ENCODE data around the gene SYNM.

SYNM gene

GRCh38 chr15:99073008-99073717 lies 31.7 kb upstream of the SYNM start:
- peak; percentile 22; the same call in 2 of the 3 replicates for ATAC-seq
- TF ChIP-seq TCF4 (CRISPR knock-in tag; IDR thresholded peaks at IDR 0.05; ENCODE audit: borderline replicate concordance) (no peak), ZNF8 (CRISPR knock-in tag; IDR thresholded peaks at IDR 0.05) (no peak), OSR1 (CRISPR knock-in tag; IDR thresholded peaks at IDR 0.05) (no peak), ARNTL (CRISPR knock-in tag; IDR thresholded peaks at IDR 0.05; ENCODE audit: borderline replicate concordance, low read depth) (no peak), ZC3H10 (CRISPR knock-in tag; IDR thresholded peaks at IDR 0.05) (no peak), ISL1 (CRISPR knock-in tag; IDR thresholded peaks at IDR 0.05) (no peak), PPARA (CRISPR knock-in tag; IDR thresholded peaks at IDR 0.05; ENCODE audit: borderline replicate concordance) (no peak), CSDC2 (CRISPR knock-in tag; IDR thresholded peaks at IDR 0.05) (no peak), SNAI2 (CRISPR knock-in tag; IDR thresholded peaks at IDR 0.05) (no peak), RARB (CRISPR knock-in tag; IDR thresholded peaks at IDR 0.05) (no peak), TSHZ2 (CRISPR knock-in tag; IDR thresholded peaks at IDR 0.05) (no peak), BACH2 (CRISPR knock-in tag; IDR thresholded peaks at IDR 0.05; ENCODE audit: borderline replicate concordance) (no peak), CREB5 (CRISPR knock-in tag; IDR thresholded peaks at IDR 0.05; ENCODE audit: low read depth) (no peak), ESRRG (CRISPR knock-in tag; IDR thresholded peaks at IDR 0.05) (no peak), GLIS3 (CRISPR knock-in tag; IDR thresholded peaks at IDR 0.05) (no peak), POU6F1 (CRISPR knock-in tag; IDR thresholded peaks at IDR 0.05; ENCODE audit: borderline replicate concordance, low read depth) (no peak), PATZ1 (CRISPR knock-in tag; IDR thresholded peaks at IDR 0.05; ENCODE audit: borderline replicate concordance) (no peak), TOX (CRISPR knock-in tag; IDR thresholded peaks at IDR 0.05; ENCODE audit: borderline replicate concordance) (no peak)

- no peak for ATAC-seq
- no peak for TF ChIP-seq ZNF565 (CRISPR knock-in tag; conservative IDR thresholded peaks at IDR 0.05; ENCODE audit: low read depth)
- TF ChIP-seq ZC3H10 (CRISPR knock-in tag; IDR thresholded peaks at IDR 0.05), result no peak
- no peak for TF ChIP-seq CREB5 (CRISPR knock-in tag; IDR thresholded peaks at IDR 0.05; ENCODE audit: low read depth)
- no peak for TF ChIP-seq BACH2 (CRISPR knock-in tag; IDR thresholded peaks at IDR 0.05; ENCODE audit: borderline replicate concordance)
- TF ChIP-seq ARNTL (CRISPR knock-in tag; IDR thresholded peaks at IDR 0.05; ENCODE audit: borderline replicate concordance, low read depth), result no peak
- TF ChIP-seq PPARA (CRISPR knock-in tag; IDR thresholded peaks at IDR 0.05; ENCODE audit: borderline replicate concordance), result no peak
- TF ChIP-seq PATZ1 (CRISPR knock-in tag; IDR thresholded peaks at IDR 0.05; ENCODE audit: borderline replicate concordance), result no peak
- TF ChIP-seq ESRRG (CRISPR knock-in tag; IDR thresholded peaks at IDR 0.05), result no peak
- no peak for TF ChIP-seq CSRNP3 (CRISPR knock-in tag; IDR thresholded peaks at IDR 0.05)
- no peak for TF ChIP-seq POU6F1 (CRISPR knock-in tag; IDR thresholded peaks at IDR 0.05; ENCODE audit: borderline replicate concordance, low read depth)
- TF ChIP-seq ZFP30 (CRISPR knock-in tag; IDR thresholded peaks at IDR 0.05), result no peak
- TF ChIP-seq ZNF8 (CRISPR knock-in tag; IDR thresholded peaks at IDR 0.05), result no peak
- no peak for TF ChIP-seq CSDC2 (CRISPR knock-in tag; IDR thresholded peaks at IDR 0.05)
Measured at GRCh38 chr15:99074446-99074845, 30.4 kb upstream of the SYNM start.

All from SK-N-SH treated with all-trans-retinoic acid at 6 μM for 48 hours (cell line).